NCI-H2196 treated with DMSO at 0.1 percent for 48 hours (cell line): Measurements from ENCODE around the gene PPHLN1.
"Not testable (repeated sequence)": the region's sequence is repeated elsewhere in the genome, so short reads cannot be mapped to it uniquely, and the experiment has no call there.

Source experiments
- DNase-seq: peaks from one replicate; lab custom pipeline; 2025; ENCODE audit not compliant: unreplicated experiment; lab: John Stamatoyannopoulos, UW

The PPHLN1 gene

DNA sequence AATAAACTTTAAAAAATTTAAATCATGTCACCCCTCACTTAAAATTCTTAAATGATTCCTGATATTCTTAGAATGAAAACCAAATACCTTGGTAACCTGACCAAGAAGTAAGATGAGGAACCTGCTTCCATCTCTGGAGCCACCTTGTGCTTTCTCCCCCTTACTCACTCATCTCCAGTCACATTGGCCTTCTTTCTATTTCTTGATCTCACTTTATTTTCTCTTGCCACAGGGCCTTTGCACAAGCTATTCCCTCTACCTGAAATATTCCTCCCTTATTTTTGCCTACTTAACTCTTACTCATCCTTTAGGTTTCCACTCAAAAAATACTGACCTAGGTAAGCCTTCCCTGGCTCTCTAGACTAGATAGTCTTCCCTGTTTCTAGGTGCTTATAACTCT lies 5.2 kb upstream of the PPHLN1 start:
- DNase-seq: no peak

- no peak for DNase-seq
Measured at GRCh38 chr12:42322567-42322966, 3.4 kb upstream of the PPHLN1 start.

GRCh38 chr12:42323856-42324255 lies 2.1 kb upstream of the PPHLN1 start:
- DNase-seq: no peak

GRCh38 chr12:42325326-42325652 lies 678 bp upstream of the PPHLN1 start:
- no peak for DNase-seq

- DNase-seq: no peak
Measured at GRCh38 chr12:42326541-42327226, 717 bp downstream of the PPHLN1 start.

GRCh38 chr12:42327227-42327590 lies 1.2 kb downstream of the PPHLN1 start:
- no peak for DNase-seq

DNA sequence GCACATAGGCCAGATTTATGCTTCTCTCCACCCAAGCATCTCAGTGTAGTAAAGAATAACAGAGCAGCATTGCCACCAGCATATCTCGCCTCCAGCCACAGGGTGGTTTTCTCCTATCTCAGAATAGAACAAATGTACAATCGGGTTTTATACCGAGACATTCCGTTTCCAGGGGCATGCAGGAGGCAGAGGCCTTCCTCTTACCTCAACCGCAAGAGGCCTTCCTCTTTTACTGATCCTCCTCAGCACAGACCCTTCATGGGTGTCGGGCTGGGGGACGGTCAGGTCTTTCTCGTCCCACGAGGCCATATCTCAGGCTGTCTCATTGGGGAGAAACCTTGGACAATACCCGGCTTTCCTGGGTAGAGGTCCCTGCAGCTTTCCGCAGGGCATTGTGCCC lies 4.1 kb downstream of the PPHLN1 start:
- not testable (repeated sequence) for DNase-seq

- peak; percentile 5 for DNase-seq
Measured at GRCh38 chr12:42332301-42333285, 6.6 kb downstream of the PPHLN1 start.

GRCh38 chr12:42336286-42336685 lies 10.3 kb downstream of the PPHLN1 start:
- no peak for DNase-seq

DNA sequence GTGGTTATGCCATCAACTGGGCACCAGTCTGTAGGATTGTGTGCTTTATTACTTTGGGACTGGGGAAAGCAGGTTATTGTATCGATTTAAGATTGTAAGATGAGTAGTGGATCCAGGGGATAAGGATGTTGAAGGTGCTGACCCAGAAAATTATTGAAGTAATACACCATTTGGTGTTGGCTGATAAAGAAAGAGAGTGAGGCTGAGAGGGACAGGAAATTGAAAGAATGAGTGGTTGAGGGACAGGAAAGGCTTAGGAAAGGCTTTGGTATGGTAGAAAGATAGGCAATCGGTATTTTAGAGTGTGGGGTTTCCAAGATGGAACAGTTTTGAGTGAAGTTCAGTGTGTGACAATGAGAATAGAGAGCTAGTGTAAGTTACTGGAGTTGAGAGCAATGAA lies 12.3 kb downstream of the PPHLN1 start:
- no peak for DNase-seq

DNA sequence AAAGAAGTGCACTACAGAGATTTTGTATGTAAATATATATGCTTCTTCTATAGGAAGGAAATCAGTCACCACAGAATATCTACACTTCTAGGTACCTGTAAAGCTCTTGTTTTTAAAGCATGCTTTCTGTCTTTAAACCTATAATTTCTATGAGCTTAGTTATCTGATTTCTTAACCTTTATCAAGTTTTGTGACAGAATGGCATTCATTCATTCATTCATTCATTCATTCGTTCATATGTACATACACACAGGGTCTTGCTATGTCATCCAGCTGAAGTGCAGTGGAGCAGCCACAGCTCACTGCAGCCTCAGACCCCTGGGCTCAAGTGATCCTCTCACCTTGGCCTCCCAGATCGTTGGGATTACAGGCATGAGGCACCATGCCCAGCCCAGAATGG lies 16.1 kb downstream of the PPHLN1 start:
- DNase-seq: no peak

DNA sequence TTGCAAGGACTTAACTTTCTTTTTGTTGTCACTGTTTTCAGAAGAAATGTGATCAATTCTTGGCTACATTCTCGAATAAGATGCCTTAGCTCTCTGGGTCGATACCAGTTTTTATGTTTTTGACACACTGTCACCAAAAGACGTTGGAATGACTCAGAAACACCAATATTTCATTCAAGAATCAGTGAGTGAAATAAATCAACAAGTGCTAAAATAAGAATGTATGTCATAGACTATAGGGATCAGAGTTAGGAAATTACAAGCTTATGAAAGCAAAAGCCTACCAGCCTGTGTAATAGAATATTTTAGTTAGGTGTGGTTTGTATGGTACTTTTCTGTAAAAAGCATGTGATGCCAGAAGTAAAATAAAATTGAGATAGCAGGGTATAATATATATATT lies 17.8 kb downstream of the PPHLN1 start:
- no peak for DNase-seq

DNA sequence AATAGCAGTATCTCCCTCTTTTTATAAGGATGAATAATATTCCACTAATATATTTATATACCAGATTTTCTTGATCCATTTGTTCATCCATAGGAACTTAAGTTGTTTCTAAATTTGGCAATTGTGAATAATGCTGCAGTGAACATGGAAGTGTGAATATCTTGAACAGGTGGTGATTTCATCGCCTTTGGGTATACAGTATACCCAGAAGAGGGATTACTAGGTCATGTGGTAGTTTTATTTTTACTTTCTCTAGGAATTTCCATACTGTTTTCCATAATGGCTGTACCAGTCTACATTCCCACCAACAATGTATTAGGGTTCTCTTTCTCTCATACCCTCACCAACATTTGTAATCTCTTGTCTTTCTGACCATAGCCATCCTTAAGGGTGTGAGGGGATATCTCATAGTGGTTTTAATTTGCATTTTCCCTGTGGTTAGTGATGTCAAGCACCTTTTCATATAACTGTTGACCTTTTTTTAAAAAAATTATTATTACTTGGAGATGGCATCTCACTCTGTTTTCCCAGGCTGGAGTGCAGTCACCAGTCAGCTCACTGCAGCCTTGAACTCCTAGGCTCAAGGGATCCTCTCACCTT lies 20.5 kb downstream of the PPHLN1 start:
- DNase-seq: no peak

- not testable (repeated sequence) for DNase-seq
Measured at GRCh38 chr12:42349119-42350020, 23.4 kb downstream of the PPHLN1 start.

GRCh38 chr12:42350021-42350407 lies 24.0 kb downstream of the PPHLN1 start:
- not testable (repeated sequence) for DNase-seq

- DNase-seq: no peak
Measured at GRCh38 chr12:42356344-42356743, 30.4 kb downstream of the PPHLN1 start.

DNA sequence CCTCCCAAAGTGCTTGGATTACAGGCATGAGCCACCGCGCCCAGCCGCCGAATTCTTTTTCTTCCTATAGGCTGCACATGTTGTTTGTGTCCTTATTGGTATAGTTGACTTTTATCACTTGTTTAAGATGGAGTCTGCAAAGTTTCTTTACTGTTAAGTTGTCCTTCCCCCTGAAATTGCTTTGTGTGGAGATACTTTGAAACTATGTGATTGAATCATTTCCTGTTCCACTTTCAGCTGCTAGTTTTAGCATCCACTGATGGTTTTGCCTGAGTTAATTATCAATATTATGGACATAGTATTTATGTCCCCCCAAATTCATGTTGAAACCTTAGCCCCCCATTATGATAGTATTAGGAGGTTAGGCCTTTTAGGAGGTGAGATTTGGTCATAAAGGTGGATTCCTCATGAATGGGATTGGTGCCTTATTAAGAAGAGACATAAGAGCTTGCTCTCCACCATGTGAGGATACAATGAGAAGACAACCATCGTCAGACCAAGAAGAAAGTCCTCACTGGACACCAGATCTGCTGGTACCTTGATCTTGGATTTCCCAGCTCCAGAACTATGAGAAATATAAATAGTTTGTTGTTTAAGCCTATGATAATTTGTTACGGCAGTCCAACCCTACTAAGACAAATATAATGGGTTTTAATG lies 34.9 kb downstream of the PPHLN1 start:
- DNase-seq: no peak

DNA sequence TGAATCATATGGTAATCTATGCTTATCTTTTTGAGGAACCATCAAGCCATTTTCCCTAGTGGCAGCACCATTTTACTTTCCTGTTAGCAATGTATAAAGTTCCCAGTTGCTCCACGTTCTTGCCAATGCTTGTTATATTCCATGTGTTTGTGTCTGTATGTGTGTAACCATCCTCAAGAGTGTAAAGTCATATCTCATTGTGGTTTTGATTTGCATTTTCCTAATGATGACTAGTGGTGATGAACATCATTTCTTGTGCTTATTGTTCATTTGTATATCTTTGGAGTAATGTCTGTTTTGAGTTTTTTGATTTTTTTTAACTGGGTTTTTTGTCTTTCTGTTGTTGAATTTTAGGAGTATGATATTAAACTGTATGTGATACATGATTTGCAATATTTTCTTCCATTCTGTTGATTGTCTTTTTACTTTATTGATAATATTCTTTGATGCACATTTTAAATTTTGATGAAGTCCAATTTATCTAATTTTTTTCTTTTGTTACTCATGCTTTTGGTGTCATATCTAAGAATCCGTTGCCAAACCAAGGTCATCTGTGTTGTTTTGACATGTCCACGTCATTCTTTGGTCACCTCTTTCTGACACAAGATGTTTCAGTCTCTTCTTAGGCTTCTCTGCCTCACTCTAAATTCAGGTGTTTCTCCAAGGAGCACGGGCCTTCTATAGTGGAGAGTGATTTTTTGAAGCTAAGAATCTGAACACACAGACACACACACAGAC lies 36.1 kb downstream of the PPHLN1 start:
- no peak for DNase-seq

DNA sequence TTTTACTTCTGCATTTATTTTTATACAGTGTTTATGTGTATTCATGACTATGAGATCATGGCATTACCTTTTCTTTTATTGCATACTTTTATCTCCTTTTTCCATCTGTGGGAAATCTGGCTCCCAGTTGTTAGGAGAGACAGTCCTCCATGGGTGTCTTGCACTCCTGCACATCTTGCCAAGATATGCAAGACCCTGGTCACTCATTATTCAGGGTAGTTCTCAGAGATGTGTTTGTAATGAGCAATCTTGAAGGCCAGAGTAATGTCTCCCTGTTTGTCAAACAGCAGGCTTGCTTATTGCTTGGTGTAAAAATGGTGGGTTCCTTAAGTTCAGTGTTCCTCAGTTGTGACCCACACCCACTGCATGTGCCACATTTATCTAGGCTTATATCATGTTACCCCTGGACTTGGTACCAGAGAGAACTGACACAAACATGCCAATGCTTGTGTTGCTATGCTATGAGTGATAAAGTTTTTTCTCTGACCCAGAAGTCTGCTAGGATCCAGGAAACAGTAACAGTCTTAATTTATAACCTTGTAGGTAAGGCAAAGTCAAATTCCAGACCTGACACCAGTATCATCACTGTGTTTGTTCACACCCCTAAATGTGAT lies 36.8 kb downstream of the PPHLN1 start:
- DNase-seq: no peak
